Activated CD4-positive, alpha-beta T cell treated with anti-CD3 and anti-CD28 coated beads, Interleukin-2, amount 50 U/mL, for 4 hours (primary cell): ENCODE measurements around the gene IFI6.
"Not testable (repeated sequence)": the region's sequence is repeated elsewhere in the genome, so short reads cannot be mapped to it uniquely, and the experiment has no call there.

Experiments
- DNase-seq, 2 experiments: peaks; one replicate each; pipeline ENCODE4 v3.0.0-alpha.2; 2020

IFI6 gene

DNA sequence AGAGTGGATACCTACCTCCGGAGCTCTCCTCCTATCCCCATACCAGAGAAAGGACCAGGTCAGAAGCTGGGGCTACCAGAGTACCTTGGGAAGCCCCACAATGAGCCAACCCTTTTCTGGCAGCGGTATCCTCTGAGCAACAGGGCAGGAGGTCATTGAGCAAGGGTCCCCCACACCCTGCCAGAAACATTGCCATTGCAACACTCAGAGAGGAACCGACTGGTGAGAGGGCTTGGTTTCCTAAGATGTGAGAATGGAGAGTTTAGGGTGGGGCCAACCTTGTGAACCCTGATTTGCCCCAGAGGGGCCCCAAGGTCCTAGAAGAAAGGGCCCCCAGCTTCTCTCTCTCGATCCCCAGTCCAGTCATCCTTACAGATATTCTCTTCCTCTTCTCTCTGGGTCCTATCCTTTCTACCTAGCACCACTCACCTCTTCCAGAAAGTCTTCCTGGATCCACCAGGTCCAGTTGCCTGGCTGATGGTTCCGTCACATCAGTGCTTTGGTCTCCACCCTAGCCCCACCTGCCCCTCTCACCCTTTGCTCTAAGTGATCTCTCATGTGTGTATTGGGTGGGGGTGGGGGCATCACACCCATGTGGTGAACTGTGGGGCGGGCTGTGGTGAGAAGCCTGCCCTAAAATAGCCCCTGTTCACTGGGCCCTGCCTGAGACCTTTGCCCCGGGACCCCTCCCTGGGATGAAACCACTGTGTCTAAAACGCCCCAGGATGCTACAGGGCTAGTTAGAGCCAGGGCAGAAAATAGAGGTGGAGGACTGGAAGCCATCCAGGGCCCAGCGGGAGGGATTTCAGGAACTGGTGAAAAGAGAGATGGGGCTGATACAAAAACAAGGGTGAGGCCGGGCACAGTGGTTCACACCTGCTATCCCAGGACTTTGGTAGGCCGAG is 45.7 kb downstream of the IFI6 start:
- DNase-seq: no peak

DNA sequence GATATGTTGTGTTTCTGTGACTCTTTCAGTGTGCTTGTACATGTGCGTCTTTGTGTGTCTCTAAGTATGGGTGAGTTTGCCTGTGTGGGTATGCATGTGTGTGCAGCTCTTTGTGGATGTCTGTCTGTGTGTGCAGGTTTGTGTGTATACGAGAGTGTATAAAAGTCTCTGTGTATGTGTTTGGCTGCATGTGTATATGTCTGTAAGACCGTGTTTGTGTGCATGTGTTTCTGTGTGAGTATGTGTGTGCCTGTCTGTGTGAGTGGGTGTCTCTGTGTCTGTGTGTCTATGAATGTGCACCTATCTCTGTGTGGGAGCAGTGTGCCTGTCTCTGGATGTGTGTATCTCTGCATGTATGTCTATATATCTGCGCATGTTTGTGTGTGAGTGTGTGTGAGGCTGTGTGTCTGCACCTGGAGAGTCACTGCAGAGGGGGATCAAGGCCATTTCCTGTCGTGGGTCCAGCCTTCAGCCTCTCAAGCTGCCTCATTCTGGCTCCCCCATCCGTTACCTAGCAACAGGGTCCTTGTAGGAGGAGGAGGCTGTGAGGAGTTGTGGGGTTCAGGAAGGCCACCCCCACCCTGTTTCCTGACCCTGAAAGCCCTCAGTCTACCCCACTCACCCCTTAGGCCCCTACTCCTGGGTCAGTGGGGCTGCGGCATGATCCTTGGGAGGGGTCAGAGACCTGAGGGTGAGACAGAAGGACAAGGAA is 47.4 kb downstream of the IFI6 start:
- no peak for DNase-seq

DNA sequence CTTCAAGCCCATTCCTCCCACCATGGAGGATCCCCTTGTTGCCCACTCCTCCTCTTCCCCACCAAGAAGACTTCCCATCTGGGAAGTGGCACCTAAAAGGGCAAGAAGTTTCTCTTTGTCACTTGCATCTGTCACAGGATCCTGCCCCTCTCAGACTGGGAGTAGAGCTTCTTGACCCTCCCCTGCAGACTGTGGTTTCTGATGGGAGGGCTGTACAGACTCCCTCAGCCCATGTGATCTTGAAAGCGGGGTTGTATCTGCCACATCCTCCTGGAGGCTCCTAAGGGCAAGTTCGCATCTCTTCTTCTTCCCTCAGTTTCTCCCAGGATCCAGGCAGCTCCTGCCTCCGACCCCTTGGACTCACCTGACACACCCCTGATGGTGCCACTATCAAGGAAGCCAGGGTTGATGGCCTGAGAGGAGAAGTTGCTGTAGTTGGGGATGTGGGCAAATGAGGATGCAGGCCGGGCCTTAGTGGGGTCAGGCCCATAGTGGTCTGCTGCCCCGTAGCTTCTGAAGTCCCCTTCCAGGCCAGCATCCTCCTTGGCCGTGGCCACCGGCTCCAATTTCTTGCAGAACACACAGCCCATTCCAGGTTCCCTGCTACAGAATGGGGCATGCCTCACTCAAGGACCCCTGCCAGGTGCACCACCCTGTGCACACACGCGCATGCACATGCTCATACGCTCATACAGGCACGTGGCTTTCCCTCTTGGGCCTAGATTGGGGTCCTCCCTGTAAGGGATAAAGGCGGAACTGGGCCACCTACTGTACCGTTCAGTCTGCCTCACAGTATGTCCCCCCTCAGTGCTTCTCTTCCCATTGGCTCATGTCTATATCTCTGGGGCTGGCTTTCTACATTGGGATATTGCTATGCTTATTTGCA is 48.4 kb downstream of the IFI6 start:
- no peak for DNase-seq

DNA sequence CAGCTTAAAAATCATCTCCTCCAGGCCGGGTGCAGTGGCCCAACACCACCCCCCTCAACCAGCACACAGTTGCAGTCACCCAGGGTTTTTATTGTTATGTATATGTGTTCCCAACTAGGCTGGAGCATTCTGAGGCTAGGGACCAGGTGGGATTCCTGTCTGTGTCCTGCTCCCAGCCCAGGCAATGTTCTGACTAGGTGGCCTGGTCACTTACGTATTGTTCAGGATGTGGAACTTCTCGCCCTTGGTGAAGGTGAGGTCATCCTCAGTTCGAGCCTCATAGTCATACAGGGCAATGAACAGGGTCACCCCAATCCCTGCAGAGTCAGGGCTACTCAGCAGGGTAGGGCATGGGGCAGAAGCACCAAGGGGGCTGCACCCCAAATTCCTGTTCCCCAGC is 49.2 kb downstream of the IFI6 start:
- no peak for DNase-seq

DNA sequence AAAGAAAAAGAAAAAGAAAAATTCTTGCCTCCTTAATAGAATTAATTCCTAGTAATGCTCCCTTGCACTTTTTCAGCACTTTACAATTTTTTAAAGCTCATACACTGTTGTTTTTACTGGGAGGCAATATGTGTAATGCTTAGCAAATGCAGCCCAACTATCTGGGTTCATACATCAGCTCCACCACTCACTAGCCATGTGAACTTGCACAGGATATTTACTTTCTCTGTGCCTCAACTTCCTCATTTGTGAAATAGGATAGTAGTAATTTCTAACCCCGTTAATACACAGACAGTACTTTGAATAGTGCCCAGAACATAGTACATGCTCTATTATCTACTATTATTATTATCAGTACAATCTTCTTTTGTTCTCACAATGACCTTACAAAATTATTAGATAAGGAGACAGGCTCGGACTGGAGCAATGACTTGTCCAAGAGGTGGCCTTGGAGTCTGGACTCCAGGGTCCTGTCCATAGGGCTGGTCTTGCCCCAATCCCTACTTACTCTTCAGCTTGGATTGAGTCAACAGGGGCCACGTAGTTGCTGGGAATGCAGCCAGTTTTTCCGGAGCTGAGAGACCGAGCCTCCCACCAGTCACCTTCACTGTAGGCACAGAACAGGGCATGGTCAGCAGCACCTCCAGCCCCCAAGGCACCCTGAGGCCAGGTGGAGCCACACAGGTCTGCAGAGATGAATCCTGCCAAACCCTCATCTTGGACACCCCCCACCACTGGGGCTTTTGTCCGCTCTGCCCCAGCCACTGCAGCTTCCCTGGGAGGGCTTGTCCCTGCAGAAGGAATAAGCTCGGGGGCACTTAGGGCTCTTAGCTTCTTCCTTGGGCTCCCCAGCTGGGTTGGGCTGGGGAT is 50.7 kb downstream of the IFI6 start:
- DNase-seq: no peak

DNA sequence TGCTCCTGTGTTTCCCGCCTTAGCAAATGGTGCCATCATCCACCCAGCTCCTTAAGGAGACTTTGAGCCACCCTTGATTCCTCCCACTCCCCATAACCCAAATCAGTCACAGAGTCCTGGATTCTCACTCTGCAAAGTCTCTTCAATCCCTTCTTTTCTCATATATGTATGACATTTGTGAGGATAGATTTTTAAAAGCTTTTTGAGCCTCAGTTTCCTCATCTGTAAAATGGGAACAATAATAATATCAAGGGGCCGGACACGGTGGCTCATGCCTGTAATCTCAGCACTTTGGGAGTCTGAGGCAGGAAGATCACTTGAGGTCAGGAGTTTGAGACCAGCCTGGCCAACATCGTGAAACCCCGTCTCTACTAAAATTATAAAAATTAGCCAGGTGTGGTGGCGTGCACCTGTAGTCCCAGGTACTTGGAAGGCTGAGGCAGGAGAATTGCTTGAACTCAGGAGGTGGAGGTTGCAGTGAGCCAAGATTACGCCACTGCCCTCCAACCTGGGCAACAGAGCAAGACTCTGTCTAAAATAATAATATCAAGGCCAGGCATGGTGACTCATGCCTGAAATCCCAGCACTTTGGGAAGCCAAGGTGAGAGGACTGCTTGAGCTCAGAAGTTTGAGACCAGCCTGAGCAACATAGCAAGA is 52.1 kb downstream of the IFI6 start:
- DNase-seq: not testable (repeated sequence)

DNA sequence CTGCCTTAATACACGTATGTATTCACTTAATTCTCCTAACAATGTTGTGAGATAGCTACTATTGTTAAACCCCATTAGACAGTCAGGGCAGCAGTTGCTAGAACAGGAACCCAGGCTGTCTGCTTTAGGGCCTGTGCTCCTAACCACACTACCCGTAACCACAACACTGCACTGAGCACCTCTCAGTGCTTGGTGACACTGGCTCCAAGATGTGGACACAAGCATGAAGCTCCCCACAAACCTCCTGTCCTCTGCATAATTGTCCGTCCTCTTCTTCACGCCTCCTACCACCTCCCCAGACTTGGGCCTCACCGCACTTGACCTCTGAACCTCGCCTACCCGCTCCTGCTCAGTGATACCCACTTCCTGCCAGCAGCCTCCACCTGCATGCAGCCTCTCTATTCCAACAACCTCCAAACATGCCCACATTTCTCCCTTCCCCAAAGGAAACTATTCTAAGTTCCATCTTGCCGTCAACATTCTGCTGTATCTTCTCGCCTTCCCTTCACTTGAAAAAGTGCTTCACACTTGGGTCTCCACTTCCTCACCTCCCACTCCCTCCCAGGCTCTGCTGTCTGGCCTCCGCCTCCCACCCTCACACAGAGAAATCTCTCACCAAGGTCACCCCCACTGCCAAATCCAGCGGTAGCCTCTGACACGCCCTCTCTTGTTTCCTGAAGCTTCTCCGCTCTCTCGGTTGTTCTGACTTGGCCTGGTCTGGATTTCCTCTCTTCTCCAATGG is 53.5 kb downstream of the IFI6 start:
- DNase-seq: no peak

DNA sequence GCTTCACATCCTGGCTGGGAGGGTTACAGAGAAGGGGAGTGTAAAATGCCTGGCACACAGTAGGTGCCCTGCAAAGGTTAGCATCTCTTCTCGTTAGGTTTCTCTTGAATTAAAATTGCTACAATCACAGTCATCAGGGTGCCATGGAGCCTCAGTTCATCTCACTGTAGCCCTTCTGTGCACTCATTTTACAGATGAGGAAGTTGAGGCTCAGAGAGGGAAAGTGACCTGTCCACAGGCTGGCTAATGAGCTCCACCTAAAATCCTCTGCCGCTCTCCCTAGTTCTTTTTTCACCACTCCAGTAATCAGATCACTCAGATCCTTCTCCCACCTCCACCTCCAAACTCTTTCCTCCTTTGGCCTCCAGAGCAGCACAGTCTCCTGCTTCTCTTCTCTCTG is 54.6 kb downstream of the IFI6 start:
- no peak for DNase-seq

DNA sequence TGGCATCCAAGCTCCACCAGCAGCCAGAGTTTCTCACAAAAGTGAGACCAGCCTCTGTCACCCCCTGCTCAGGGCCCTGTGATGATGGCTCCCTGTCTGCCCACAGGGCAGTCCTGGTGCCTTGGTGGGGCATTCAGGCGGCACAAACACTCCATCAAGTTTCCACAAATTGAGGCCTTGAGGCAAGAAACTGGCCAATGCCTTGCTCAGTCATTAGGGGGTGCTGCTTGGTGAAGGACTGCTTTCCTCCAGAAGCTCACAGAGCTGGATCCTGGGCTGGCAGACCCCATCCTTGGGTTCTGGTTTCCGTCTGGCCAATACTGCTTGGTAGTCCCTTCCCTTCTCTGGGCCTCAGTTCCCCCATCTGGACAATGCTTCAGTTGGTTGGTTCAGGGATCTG is 55.6 kb downstream of the IFI6 start:
- no peak for DNase-seq
